GM23248 (cell line): ENCODE results near the gene PTS.

Experiments used
- EZH2 ChIP-seq: fragments of 200-600 bp; sonication (generic); IDR thresholded peaks from 2 replicates; pipeline ENCODE4 v1.6.1; 2018; ENCODE audit warnings: antibody characterized with exemption, mild to moderate bottlenecking; ENCODE audit not compliant: insufficient read depth, poor library complexity, severe bottlenecking
- EZH2phosphoT487 ChIP-seq: fragments of 200-600 bp; sonication (generic); IDR thresholded peaks from 2 replicates; pipeline ENCODE4 v1.6.1; 2018; ENCODE audit warnings: antibody characterized with exemption, moderate library complexity, mild to moderate bottlenecking, low read depth; ENCODE audit not compliant: insufficient read depth

DNA sequence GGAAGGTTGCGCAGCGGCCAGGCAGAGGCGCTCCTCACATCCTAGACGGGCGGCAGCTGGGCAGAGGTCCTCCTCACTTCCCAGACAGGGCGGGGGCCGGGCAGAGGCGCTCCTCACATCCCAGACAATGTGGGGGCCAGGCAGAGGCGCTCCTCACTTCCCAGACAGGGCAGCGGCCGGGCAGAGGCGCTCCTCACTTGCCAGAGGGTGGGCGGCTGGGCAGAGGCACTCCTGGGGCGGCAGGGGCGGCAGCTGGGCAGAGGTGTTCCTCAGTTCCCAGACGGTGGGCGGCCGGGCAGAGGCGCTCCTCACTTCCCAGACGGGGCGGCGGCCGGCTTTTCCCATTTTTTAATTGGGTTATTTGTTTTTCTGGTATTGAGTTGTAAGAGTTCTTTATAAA, 20.2 kb upstream of the PTS start:
- TF ChIP-seq EZH2: no peak
- TF ChIP-seq EZH2phosphoT487: no peak
